ENCODE results near the gene B4GALNT3. TPM values are rescaled to one million over a fixed set of nuclear protein-coding genes. Genes with fewer than 3 reads are reported as not detected.
A peak's percentile ranks its signal among the peaks of the same experiment; 100 is the strongest.

The B4GALNT3 gene
- total RNA-seq, 4 donors from 2014 or later = 7.9 to 14.1 (median 9.8) TPM

DNA sequence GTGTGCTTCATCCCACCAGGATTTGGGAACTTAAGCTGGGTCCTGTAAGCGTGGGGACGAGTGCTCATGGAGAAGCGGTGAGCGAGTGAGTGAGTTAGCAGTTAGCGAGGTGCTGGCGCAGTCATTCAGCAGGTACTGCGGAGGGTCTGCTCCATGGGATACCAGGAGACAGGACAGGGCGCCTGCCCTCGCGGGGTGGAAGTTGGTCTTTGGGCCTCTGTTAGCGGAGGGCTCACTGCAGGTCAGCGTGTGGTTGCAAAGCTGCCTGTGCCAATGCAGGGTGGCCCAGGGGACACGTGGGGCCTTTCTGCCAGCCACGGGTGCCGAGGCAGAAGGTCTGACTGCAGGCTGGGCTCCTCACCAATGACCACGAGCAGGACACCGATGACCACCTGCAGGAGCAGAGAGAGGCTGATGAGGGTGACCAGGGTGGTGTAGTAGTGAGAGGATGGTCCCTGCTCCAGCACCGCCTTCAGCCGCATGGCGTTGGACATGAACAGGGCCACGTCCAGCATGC lies 105.9 kb downstream of the B4GALNT3 start:
- 87 to 92% methylated on average over 21 of the region's 21 CpGs for WGBS, 2 donors
- Histone ChIP-seq H3K9me3 (no peaks in the 10 kb centered on the region), H3K27me3 (no peaks in the 10 kb centered on the region), H3K36me3 (peaks cover 0 to 37% (median 0%) of the 10 kb centered on the region in 3 donors), H3K4me1 (peaks cover 0 to 20% (median 2%) of the 10 kb centered on the region in 4 donors), H3K27ac (no peak overlapping the region), H3K4me3 (no peak overlapping the region)
- TF ChIP-seq, protein P1, sequence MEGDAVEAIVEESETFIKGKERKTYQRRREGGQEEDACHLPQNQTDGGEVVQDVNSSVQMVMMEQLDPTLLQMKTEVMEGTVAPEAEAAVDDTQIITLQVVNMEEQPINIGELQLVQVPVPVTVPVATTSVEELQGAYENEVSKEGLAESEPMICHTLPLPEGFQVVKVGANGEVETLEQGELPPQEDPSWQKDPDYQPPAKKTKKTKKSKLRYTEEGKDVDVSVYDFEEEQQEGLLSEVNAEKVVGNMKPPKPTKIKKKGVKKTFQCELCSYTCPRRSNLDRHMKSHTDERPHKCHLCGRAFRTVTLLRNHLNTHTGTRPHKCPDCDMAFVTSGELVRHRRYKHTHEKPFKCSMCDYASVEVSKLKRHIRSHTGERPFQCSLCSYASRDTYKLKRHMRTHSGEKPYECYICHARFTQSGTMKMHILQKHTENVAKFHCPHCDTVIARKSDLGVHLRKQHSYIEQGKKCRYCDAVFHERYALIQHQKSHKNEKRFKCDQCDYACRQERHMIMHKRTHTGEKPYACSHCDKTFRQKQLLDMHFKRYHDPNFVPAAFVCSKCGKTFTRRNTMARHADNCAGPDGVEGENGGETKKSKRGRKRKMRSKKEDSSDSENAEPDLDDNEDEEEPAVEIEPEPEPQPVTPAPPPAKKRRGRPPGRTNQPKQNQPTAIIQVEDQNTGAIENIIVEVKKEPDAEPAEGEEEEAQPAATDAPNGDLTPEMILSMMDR (IDR thresholded peaks at IDR 0.05) = no peak
- TF ChIP-seq EP300 (IDR thresholded peaks at IDR 0.05) (no peak), POLR2A (IDR thresholded peaks at IDR 0.05) (no peak)
- no peak for DNase-seq (ENCODE audit: low spot score in 2 of 2)

- no peak overlapping the region for H3K27ac ChIP-seq
- 79 to 90% methylated on average over 5 to 6 of the region's 6 CpGs for WGBS, 2 donors
- H3K9me3 ChIP-seq = no peaks in the 10 kb centered on the region
- H3K36me3 ChIP-seq = peaks cover 0 to 10% (median 0%) of the 10 kb centered on the region in 3 donors
- no peak for DNase-seq (ENCODE audit: low spot score in 2 of 2)
- TF ChIP-seq POLR2A (IDR thresholded peaks at IDR 0.05) = no peak
- TF ChIP-seq, protein P1 (IDR thresholded peaks at IDR 0.05) = no peak
- TF ChIP-seq EP300 (IDR thresholded peaks at IDR 0.05) = no peak
- H3K4me1 ChIP-seq = peaks cover 0 to 31% (median 19%) of the 10 kb centered on the region in 4 donors
- no peak overlapping the region for H3K4me3 ChIP-seq
- no peaks in the 10 kb centered on the region for H3K27me3 ChIP-seq
Observed at GRCh38 chr12:568486-568885, 108.7 kb downstream of the B4GALNT3 start.

DNA sequence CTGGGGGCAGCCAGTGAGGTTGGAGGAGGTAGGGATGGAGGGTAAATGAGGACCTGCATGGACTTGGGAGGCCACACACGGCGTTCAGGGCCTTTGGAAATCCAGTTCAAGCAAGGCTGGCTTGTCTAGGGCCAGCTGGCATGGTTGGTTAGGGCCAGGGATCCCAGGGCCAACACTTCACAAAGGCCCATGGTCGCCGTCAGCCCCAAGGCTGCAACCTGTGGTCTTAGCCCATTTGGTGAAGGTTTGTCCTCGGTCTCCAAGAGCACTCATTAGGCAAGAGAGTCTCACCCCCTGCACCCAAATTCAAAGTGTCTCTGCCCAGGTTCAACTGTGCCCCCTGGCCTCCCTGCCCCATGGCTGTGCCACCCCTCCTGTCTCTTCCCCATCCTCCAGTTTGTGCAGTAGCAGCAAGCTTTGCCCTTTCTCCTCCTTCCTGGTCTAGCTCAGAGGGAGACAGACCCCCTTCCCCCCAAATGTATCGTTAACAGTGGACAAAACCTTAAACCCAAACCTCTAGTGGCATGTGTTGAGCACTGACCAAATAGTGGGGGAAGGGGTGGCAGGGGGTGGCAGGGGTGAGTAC lies 109.4 kb downstream of the B4GALNT3 start:
- no peak for DNase-seq (ENCODE audit: low spot score in 2 of 2)
- Histone ChIP-seq H3K9me3 (no peaks in the 10 kb centered on the region), H3K4me3 (peak overlapping the region in 2 of 4 donors; percentile 78 to 82), H3K4me1 (peaks cover 0 to 31% (median 19%) of the 10 kb centered on the region in 4 donors), H3K27ac (peak overlapping the region; percentile 86 to 97 (median 90)), H3K36me3 (peaks cover 0 to 7% (median 0%) of the 10 kb centered on the region in 3 donors), H3K27me3 (no peaks in the 10 kb centered on the region)
- WGBS, 2 donors = 79 to 82% methylated on average over 6 of the region's 6 CpGs
- TF ChIP-seq POLR2A (IDR thresholded peaks at IDR 0.05) (no peak), EP300 (IDR thresholded peaks at IDR 0.05) (no peak)
- TF ChIP-seq, protein P1 (IDR thresholded peaks at IDR 0.05) = no peak

DNA sequence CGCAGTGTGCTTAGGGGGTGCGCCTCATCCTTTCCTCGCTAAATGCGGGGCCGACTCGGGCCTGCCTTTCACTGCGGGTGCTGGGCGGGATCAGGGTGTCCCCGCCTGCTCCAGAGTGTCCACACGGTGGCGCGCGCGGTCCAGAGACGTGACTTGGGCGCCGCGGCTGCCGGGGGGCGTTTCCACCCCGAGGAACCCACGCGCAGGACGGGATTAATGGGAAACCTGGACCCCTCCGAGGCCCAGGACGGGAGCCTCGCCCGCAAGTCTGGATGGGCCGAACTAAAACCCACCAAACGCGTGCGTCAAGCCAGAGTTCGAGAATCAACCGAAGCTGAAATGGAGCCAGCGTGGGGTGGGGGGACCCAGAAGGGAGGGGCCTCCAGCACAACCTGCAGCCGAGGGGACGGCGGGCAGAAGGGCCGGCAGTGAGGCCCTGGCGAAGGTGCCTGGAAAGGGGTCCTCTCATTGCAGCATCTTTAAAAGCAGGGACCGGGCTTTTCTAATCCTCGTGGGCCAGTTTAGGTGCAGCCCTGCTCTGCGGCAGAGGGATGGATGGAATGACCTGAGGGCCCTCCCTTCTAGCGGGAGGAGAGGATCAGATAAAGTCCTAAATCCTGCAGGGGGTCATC lies 110.2 kb downstream of the B4GALNT3 start:
- Histone ChIP-seq H3K4me1 (peaks cover 0 to 33% (median 20%) of the 10 kb centered on the region in 4 donors), H3K27ac (peak overlapping the region; percentile 86 to 97 (median 90)), H3K27me3 (no peaks in the 10 kb centered on the region), H3K9me3 (no peaks in the 10 kb centered on the region), H3K36me3 (no peaks in the 10 kb centered on the region), H3K4me3 (peak overlapping the region; percentile 57 to 82 (median 68))
- TF ChIP-seq, protein P1 (IDR thresholded peaks at IDR 0.05) = peak; percentile 90 to 98 (median 97)
- TF ChIP-seq EP300 (IDR thresholded peaks at IDR 0.05) = peak in 1 of 2 donors; percentile 61
- peak in 1 of 2 donors; percentile 14 for TF ChIP-seq POLR2A (IDR thresholded peaks at IDR 0.05)
- peak; percentile 85 to 89 for DNase-seq (ENCODE audit: low spot score in 2 of 2)
- 1% methylated on average over 35 to 36 of the region's 44 CpGs for WGBS, 2 donors

DNA sequence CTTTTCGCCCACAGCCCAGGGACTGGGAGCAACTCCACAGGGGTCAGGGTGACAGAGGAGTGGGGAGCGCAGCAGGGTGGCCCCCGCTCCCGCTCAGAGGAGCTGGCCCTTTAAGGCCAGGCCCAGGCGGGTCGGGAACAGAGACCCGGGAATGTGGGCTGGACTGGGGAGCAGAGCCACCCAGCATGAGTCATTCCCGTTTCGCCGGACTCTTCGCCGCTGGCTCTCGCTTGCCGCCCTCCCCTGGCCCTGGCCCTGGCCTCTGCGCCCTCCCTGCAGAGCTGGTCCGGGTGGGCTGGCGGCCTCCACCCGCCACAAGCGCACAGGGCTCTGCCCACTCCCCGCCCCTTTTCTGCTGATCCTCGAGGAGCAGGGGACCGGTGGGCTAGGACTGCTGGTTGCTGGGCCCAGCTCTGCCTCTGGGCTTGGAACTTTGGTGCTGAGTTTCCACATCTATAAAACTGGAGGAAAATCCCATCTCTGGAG lies 110.7 kb downstream of the B4GALNT3 start:
- H3K27ac ChIP-seq = peak overlapping the region; percentile 86 to 97 (median 90)
- TF ChIP-seq, protein P1 (IDR thresholded peaks at IDR 0.05) = peak in 1 of 5 experiments; percentile 15
- peak; percentile 30 to 59 for TF ChIP-seq POLR2A (IDR thresholded peaks at IDR 0.05)
- peak in 1 of 2 donors; percentile 78 for TF ChIP-seq EP300 (IDR thresholded peaks at IDR 0.05)
- peak; percentile 59 to 61 for DNase-seq (ENCODE audit: low spot score in 2 of 2)
- no peaks in the 10 kb centered on the region for H3K27me3 ChIP-seq
- H3K36me3 ChIP-seq = no peaks in the 10 kb centered on the region
- WGBS, 2 donors = 6 to 17% methylated on average over 20 to 22 of the region's 22 CpGs
- peaks cover 0 to 38% (median 25%) of the 10 kb centered on the region in 4 donors for H3K4me1 ChIP-seq
- peak overlapping the region; percentile 57 to 82 (median 68) for H3K4me3 ChIP-seq
- H3K9me3 ChIP-seq = no peaks in the 10 kb centered on the region

All from tibial nerve (tissue), 4 donors.